Lung microvascular endothelial cell (primary cell): ENCODE data around the gene KIF6. TPM values are rescaled to one million over a fixed set of nuclear protein-coding genes. Genes with fewer than 3 reads are reported as not detected.

Experiments
- DNase-seq, 2 donors: peaks; one replicate each; pipeline versions ENCODE4 v3.0.0 to v3.0.0-alpha.2; 2010; ENCODE audit warnings: low read depth in 2 of 2
- total RNA-seq: library from RNA; depleted of rRNA; stranded (reverse); fragments of >200 nt; gene quantifications from 2 replicates; pipeline ENCODE4 v1.2.1, GENCODE V29; 2014

KIF6 gene
- total RNA-seq, 1 donor from 2014 or later: 0.40 TPM

GRCh38 chr6:39421383-39422225 lies 303.6 kb downstream of the KIF6 start:
- DNase-seq: peak in 1 of 2 donors; percentile 77

GRCh38 chr6:39420300-39421265 lies 304.6 kb downstream of the KIF6 start:
- DNase-seq: peak in 1 of 2 donors; percentile 45

- DNase-seq: no peak
Observed at GRCh38 chr6:39419607-39420006, 305.6 kb downstream of the KIF6 start.

- no peak for DNase-seq
Observed at GRCh38 chr6:39417440-39417839, 307.8 kb downstream of the KIF6 start.

- DNase-seq: peak; percentile 5 to 55
Observed at GRCh38 chr6:39416728-39417127, 308.5 kb downstream of the KIF6 start.

- peak in 1 of 2 donors; percentile 66 for DNase-seq
Observed at GRCh38 chr6:39416026-39416425, 309.2 kb downstream of the KIF6 start.

- no peak for DNase-seq
Observed at GRCh38 chr6:39415482-39415881, 309.7 kb downstream of the KIF6 start.

GRCh38 chr6:39411465-39411864 lies 313.7 kb downstream of the KIF6 start:
- peak in 1 of 2 donors; percentile 30 for DNase-seq

GRCh38 chr6:39411001-39411400 lies 314.2 kb downstream of the KIF6 start:
- no peak for DNase-seq

- DNase-seq: no peak
Observed at GRCh38 chr6:39409889-39410288, 315.3 kb downstream of the KIF6 start.

- no peak for DNase-seq
Observed at GRCh38 chr6:39407446-39407993, 317.7 kb downstream of the KIF6 start.

- no peak for DNase-seq
Observed at GRCh38 chr6:39404312-39404711, 320.9 kb downstream of the KIF6 start.

GRCh38 chr6:39403304-39403703 lies 321.9 kb downstream of the KIF6 start:
- no peak for DNase-seq

GRCh38 chr6:39402239-39402751 lies 322.9 kb downstream of the KIF6 start:
- DNase-seq: no peak

- no peak for DNase-seq
Observed at GRCh38 chr6:39401376-39401775, 323.8 kb downstream of the KIF6 start.

GRCh38 chr6:39400026-39400425 lies 325.2 kb downstream of the KIF6 start:
- no peak for DNase-seq

GRCh38 chr6:39396854-39397253 lies 328.4 kb downstream of the KIF6 start:
- no peak for DNase-seq

- no peak for DNase-seq
Observed at GRCh38 chr6:39393075-39393474, 332.1 kb downstream of the KIF6 start.

- no peak for DNase-seq
Observed at GRCh38 chr6:39391182-39391581, 334.0 kb downstream of the KIF6 start.

GRCh38 chr6:39389484-39389767 lies 335.8 kb downstream of the KIF6 start:
- DNase-seq: peak; percentile 28 to 48

- DNase-seq: peak in 1 of 2 donors; percentile 16
Observed at GRCh38 chr6:39388606-39389483, 336.4 kb downstream of the KIF6 start.
